ENCODE measurements around the gene SUFU.
"Not testable (repeated sequence)": the region's sequence is repeated elsewhere in the genome, so short reads cannot be mapped to it uniquely, and the experiment has no call there.

Gene SUFU

DNA sequence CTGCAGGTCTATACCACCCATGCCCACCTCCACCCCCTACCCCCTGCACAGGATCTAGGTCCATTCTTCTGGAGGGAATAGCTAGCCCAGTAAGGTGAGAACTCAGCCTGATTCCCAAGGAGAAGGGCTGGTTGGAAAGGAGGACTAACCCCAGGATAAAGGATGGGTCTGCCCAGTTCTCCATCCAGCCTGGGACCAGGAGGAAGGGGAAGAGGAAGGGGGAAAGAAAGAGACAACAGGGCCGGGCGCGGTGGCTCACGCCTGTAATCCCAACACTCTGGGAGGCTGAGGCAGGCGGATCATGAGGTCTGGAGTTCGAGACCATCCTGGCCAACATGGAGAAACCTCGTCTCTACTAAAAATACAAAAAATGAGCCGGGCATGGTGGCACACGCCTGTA is 31.2 kb downstream of the SUFU start:
- not testable (repeated sequence) for H2BK120ac ChIP-seq (ENCODE audit: low read depth, low read length); DNase-seq; H3K14ac ChIP-seq (ENCODE audit: low read length in 2 of 2); H3K9ac ChIP-seq (ENCODE audit: low read length); H3K4ac ChIP-seq (ENCODE audit: low read depth in 1 of 2, low read length in 2 of 2); H3K9me3 ChIP-seq (ENCODE audit: control insufficient read depth, low read length); H2AK5ac ChIP-seq (ENCODE audit: low read length, severe bottlenecking); H4K91ac ChIP-seq (ENCODE audit: low read length); H2BK12ac ChIP-seq (ENCODE audit: low read length in 2 of 2); H2AFZ ChIP-seq (ENCODE audit: low read depth, low read length); H4K8ac ChIP-seq (ENCODE audit: low read length); H3K4me2 ChIP-seq (ENCODE audit: low read length, poor library complexity, severe bottlenecking); H2BK5ac ChIP-seq (ENCODE audit: low read depth, low read length, poor library complexity, severe bottlenecking); H3K4me3 ChIP-seq (ENCODE audit: insufficient read depth in 1 of 2, low read depth in 1 of 2, low read length in 2 of 2); H2BK15ac ChIP-seq (ENCODE audit: low read depth, poor library complexity, severe bottlenecking); H3K18ac ChIP-seq (ENCODE audit: low read depth in 1 of 2, low read length in 2 of 2); H3K27ac ChIP-seq (ENCODE audit: low read length, poor library complexity, severe bottlenecking); H3K23ac ChIP-seq (ENCODE audit: low read length in 2 of 2); H3K27me3 ChIP-seq (ENCODE audit: control insufficient read depth in 1 of 2, insufficient read depth in 1 of 2, low read length in 2 of 2); H3K4me1 ChIP-seq (ENCODE audit: control insufficient read depth, insufficient read depth, low read depth, low read length)
- Histone ChIP-seq H3K79me1 (replicated peaks; ENCODE audit: low read length, poor library complexity, severe bottlenecking) (peaks cover 36% of the 10 kb centered on the region), H3K36me3 (ENCODE audit: control insufficient read depth in 1 of 2, insufficient read depth in 2 of 2, low read depth in 1 of 2, low read length in 2 of 2) (peaks cover 9 to 22% of the 10 kb centered on the region in 2 experiments)
- WGBS: 99% methylated on average over 9 of the region's 9 CpGs

DNA sequence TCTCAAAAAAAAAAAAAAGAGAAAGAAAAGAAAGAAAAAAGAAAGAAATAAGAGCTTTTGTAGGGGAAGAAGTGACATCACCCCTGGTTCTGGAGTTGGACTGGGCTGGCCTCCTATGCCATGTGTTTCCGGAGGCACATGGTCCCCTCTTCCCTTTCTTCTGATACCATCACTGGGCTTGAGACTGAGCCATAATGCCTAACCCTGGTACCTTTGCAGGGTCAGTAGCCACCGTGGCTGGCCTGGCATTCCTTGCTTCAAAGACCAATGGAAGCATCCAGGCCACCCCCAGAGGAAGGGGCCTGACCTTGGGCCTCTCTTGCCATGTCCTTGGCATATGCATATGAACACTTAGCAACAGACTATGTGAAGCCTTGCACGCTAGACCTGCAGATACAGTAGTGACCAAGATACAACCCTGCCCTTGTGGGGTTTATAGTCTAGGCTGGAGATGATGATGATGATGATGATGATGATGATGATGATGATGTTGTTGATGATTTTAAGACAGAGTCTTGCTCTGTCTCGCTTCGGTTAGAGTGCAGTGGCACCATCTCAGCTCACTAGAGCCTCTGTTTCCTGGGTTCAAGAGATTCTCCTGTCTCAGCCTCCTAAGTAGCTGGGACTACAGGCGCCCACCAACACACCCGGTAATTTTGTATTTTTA is 31.8 kb downstream of the SUFU start:
- Histone ChIP-seq H2BK12ac (ENCODE audit: low read length in 2 of 2) (no peak overlapping the region), H4K91ac (ENCODE audit: low read length) (no peak overlapping the region), H4K8ac (ENCODE audit: low read length) (no peak overlapping the region), H2BK15ac (ENCODE audit: low read depth, poor library complexity, severe bottlenecking) (no peak overlapping the region), H2BK5ac (ENCODE audit: low read depth, low read length, poor library complexity, severe bottlenecking) (no peak overlapping the region), H3K4ac (ENCODE audit: low read depth in 1 of 2, low read length in 2 of 2) (no peak overlapping the region), H3K36me3 (ENCODE audit: control insufficient read depth in 1 of 2, insufficient read depth in 2 of 2, low read depth in 1 of 2, low read length in 2 of 2) (peaks cover 9 to 22% of the 10 kb centered on the region in 2 experiments), H3K27ac (ENCODE audit: low read length, poor library complexity, severe bottlenecking) (no peak overlapping the region), H2AFZ (ENCODE audit: low read depth, low read length) (no peak overlapping the region), H3K79me1 (replicated peaks; ENCODE audit: low read length, poor library complexity, severe bottlenecking) (peaks cover 33% of the 10 kb centered on the region), H3K4me1 (ENCODE audit: control insufficient read depth, insufficient read depth, low read depth, low read length) (peaks cover 3% of the 10 kb centered on the region), H3K4me2 (ENCODE audit: low read length, poor library complexity, severe bottlenecking) (no peak overlapping the region), H3K4me3 (ENCODE audit: insufficient read depth in 1 of 2, low read depth in 1 of 2, low read length in 2 of 2) (no peak overlapping the region), H3K9me3 (ENCODE audit: control insufficient read depth, low read length) (no peaks in the 10 kb centered on the region), H3K18ac (ENCODE audit: low read depth in 1 of 2, low read length in 2 of 2) (no peak overlapping the region), H3K23ac (ENCODE audit: low read length in 2 of 2) (no peak overlapping the region), H3K14ac (ENCODE audit: low read length in 2 of 2) (no peak overlapping the region), H3K9ac (ENCODE audit: low read length) (no peak overlapping the region), H2AK5ac (ENCODE audit: low read length, severe bottlenecking) (no peak overlapping the region), H3K27me3 (ENCODE audit: control insufficient read depth in 1 of 2, insufficient read depth in 1 of 2, low read length in 2 of 2) (no peaks in the 10 kb centered on the region), H2BK120ac (ENCODE audit: low read depth, low read length) (no peak overlapping the region)
- no peak for DNase-seq
- 96% methylated on average over 7 of the region's 7 CpGs for WGBS

DNA sequence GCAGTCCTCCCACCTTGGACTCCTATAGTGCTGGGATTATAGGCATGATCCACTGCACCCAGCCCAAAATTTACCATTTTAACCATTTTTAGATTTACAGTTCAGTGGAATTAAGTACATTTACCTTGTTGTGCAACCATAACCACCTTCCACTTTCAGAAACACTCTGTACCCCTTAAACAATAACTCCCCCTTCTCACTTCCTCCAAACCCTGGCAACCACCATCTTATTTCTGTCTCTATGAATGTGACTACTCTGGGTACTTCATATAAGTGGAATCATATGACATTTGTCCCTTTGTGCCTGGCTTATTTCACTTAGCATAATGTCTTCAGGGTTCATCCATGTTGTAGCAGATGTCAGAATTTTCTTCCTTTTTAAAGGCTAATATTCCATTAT is 33.6 kb downstream of the SUFU start:
- H3K4me2 ChIP-seq (ENCODE audit: low read length, poor library complexity, severe bottlenecking): no peak overlapping the region
- H3K4ac ChIP-seq (ENCODE audit: low read depth in 1 of 2, low read length in 2 of 2): no peak overlapping the region
- no peak overlapping the region for H2BK120ac ChIP-seq (ENCODE audit: low read depth, low read length)
- H2BK5ac ChIP-seq (ENCODE audit: low read depth, low read length, poor library complexity, severe bottlenecking): no peak overlapping the region
- no peak overlapping the region for H3K9ac ChIP-seq (ENCODE audit: low read length)
- H2AK5ac ChIP-seq (ENCODE audit: low read length, severe bottlenecking): no peak overlapping the region
- no peak overlapping the region for H3K4me3 ChIP-seq (ENCODE audit: insufficient read depth in 1 of 2, low read depth in 1 of 2, low read length in 2 of 2)
- no peak overlapping the region for H3K14ac ChIP-seq (ENCODE audit: low read length in 2 of 2)
- peaks cover 6 to 20% of the 10 kb centered on the region in 2 experiments for H3K36me3 ChIP-seq (ENCODE audit: control insufficient read depth in 1 of 2, insufficient read depth in 2 of 2, low read depth in 1 of 2, low read length in 2 of 2)
- no peak overlapping the region for H2AFZ ChIP-seq (ENCODE audit: low read depth, low read length)
- no peaks in the 10 kb centered on the region for H3K27me3 ChIP-seq (ENCODE audit: control insufficient read depth in 1 of 2, insufficient read depth in 1 of 2, low read length in 2 of 2)
- H3K79me1 ChIP-seq (replicated peaks; ENCODE audit: low read length, poor library complexity, severe bottlenecking): peaks cover 24% of the 10 kb centered on the region
- H3K23ac ChIP-seq (ENCODE audit: low read length in 2 of 2): no peak overlapping the region
- H2BK12ac ChIP-seq (ENCODE audit: low read length in 2 of 2): no peak overlapping the region
- DNase-seq: no peak
- H3K18ac ChIP-seq (ENCODE audit: low read depth in 1 of 2, low read length in 2 of 2): no peak overlapping the region
- H4K8ac ChIP-seq (ENCODE audit: low read length): no peak overlapping the region
- H4K91ac ChIP-seq (ENCODE audit: low read length): no peak overlapping the region
- peaks cover 3% of the 10 kb centered on the region for H3K4me1 ChIP-seq (ENCODE audit: control insufficient read depth, insufficient read depth, low read depth, low read length)
- no peak overlapping the region for H2BK15ac ChIP-seq (ENCODE audit: low read depth, poor library complexity, severe bottlenecking)
- no peaks in the 10 kb centered on the region for H3K9me3 ChIP-seq (ENCODE audit: control insufficient read depth, low read length)
- no peak overlapping the region for H3K27ac ChIP-seq (ENCODE audit: low read length, poor library complexity, severe bottlenecking)

DNA sequence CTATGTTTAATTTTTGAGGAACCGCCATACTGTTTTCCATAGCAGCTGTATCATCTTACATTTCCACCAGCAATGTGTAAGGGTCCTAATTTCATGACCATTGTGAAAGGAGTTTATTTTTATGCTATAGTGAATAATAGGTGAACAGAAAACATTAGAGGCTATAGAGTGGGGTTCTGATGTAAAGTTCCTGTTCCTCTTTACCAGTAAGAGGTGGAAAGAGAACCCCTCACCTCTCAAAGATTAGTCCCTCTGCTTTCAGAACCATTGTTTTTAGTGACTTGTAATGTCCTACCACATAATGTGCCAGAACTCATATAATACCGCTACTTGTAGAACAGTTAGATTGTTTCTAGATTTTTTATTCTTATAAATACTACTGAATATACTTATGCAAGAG is 34.2 kb downstream of the SUFU start:
- Histone ChIP-seq H3K4me1 (ENCODE audit: control insufficient read depth, insufficient read depth, low read depth, low read length) (peaks cover 6% of the 10 kb centered on the region), H3K4me3 (ENCODE audit: insufficient read depth in 1 of 2, low read depth in 1 of 2, low read length in 2 of 2) (no peak overlapping the region), H3K4ac (ENCODE audit: low read depth in 1 of 2, low read length in 2 of 2) (no peak overlapping the region), H4K8ac (ENCODE audit: low read length) (no peak overlapping the region), H2BK120ac (ENCODE audit: low read depth, low read length) (no peak overlapping the region), H3K18ac (ENCODE audit: low read depth in 1 of 2, low read length in 2 of 2) (no peak overlapping the region), H3K9ac (ENCODE audit: low read length) (no peak overlapping the region), H2AK5ac (ENCODE audit: low read length, severe bottlenecking) (no peak overlapping the region), H2BK15ac (ENCODE audit: low read depth, poor library complexity, severe bottlenecking) (no peak overlapping the region), H3K23ac (ENCODE audit: low read length in 2 of 2) (no peak overlapping the region), H3K4me2 (ENCODE audit: low read length, poor library complexity, severe bottlenecking) (no peak overlapping the region), H2BK5ac (ENCODE audit: low read depth, low read length, poor library complexity, severe bottlenecking) (no peak overlapping the region), H3K14ac (ENCODE audit: low read length in 2 of 2) (no peak overlapping the region), H2BK12ac (ENCODE audit: low read length in 2 of 2) (no peak overlapping the region), H2AFZ (ENCODE audit: low read depth, low read length) (no peak overlapping the region), H3K36me3 (ENCODE audit: control insufficient read depth in 1 of 2, insufficient read depth in 2 of 2, low read depth in 1 of 2, low read length in 2 of 2) (peaks cover 3 to 14% of the 10 kb centered on the region in 2 experiments), H3K27ac (ENCODE audit: low read length, poor library complexity, severe bottlenecking) (no peak overlapping the region), H3K79me1 (replicated peaks; ENCODE audit: low read length, poor library complexity, severe bottlenecking) (peaks cover 18% of the 10 kb centered on the region), H3K9me3 (ENCODE audit: control insufficient read depth, low read length) (no peaks in the 10 kb centered on the region), H4K91ac (ENCODE audit: low read length) (no peak overlapping the region), H3K27me3 (ENCODE audit: control insufficient read depth in 1 of 2, insufficient read depth in 1 of 2, low read length in 2 of 2) (no peaks in the 10 kb centered on the region)
- DNase-seq: no peak
- WGBS: 100% methylated on average over 1 of the region's 2 CpGs

Data from mesenchymal stem cell (in vitro differentiated cells and primary cell).